Measurements from ENCODE around the gene SLCO4A1.

DNA sequence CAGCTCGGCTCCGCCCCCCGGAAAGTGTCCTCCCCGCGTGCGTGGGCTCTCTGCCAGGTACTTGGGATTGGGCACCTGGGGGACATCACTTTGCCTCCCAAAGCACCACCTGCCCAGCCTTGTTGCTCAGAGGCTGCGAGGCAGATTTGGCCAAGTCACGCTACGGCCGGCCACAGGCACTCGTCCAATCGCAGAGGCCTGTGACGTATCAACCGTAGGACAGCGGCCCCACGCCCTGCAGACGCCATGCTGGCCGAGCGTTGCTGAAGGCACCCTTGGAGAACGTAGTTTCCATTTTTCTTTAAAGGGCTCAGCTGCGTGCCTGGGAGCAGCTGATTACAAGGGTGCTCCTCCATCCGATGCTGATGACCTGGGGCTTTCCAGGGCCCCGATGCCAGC, 69.4 kb downstream of the SLCO4A1 start:
- TF ChIP-seq POLR2A (IDR thresholded peaks at IDR 0.05) (no peak), CTCF (IDR thresholded peaks at IDR 0.05) (no peak)
